KMS-11 (cell line): ENCODE results near the gene MEF2D.
A peak's percentile ranks its signal among the peaks of the same experiment; 100 is the strongest.

ENCODE experiments used
- H2AFZ ChIP-seq: fragments of 200-600 bp; sonication (generic); 2 replicates; pipeline ENCODE4 v1.6.1; 2016; ENCODE audit warnings: antibody characterized with exemption, mixed run types, low read depth
- H3K27ac ChIP-seq: fragments of 200-600 bp; sonication (generic); 2 replicates; pipeline ENCODE4 v1.6.1; 2016; ENCODE audit warnings: mild to moderate bottlenecking, mixed run types
- H3K27me3 ChIP-seq: fragments of 200-600 bp; sonication (generic); 2 replicates; pipeline ENCODE4 v1.6.1; 2017; ENCODE audit warnings: mild to moderate bottlenecking, low read depth, mixed run types, moderate library complexity; ENCODE audit not compliant: insufficient read depth
- H3K36me3 ChIP-seq: fragments of 200-600 bp; sonication (generic); 2 replicates; pipeline ENCODE4 v1.6.1; 2017; ENCODE audit warnings: mild to moderate bottlenecking, mixed run types; ENCODE audit not compliant: insufficient read depth
- H3K4me1 ChIP-seq: fragments of 200-600 bp; sonication (generic); 2 replicates; pipeline ENCODE4 v1.6.1; 2016; ENCODE audit warnings: mild to moderate bottlenecking, low read depth, mixed run types; ENCODE audit not compliant: poor library complexity, severe bottlenecking
- H3K4me2 ChIP-seq: fragments of 200-600 bp; sonication (generic); 2 replicates; pipeline ENCODE4 v1.7.0; 2016; ENCODE audit warnings: mild to moderate bottlenecking, mixed run types
- H3K4me3 ChIP-seq: fragments of 200-600 bp; sonication (generic); IDR thresholded peaks from 2 replicates; pipeline ENCODE4 v1.6.1; 2017; ENCODE audit warnings: low read depth, low read length, mixed read lengths; ENCODE audit not compliant: insufficient read depth
- H3K79me2 ChIP-seq: fragments of 200-600 bp; sonication (generic); 2 replicates; pipeline ENCODE4 v1.6.1; 2016; ENCODE audit warnings: low read depth, mixed run types; ENCODE audit not compliant: insufficient read depth
- H3K9ac ChIP-seq: fragments of 200-600 bp; sonication (generic); 2 replicates; pipeline ENCODE4 v1.6.1; 2016; ENCODE audit warnings: mild to moderate bottlenecking, mixed run types
- H4K20me1 ChIP-seq: fragments of 200-600 bp; sonication (generic); 2 replicates; pipeline ENCODE4 v1.6.1; 2016; ENCODE audit warnings: mild to moderate bottlenecking, mixed run types; ENCODE audit not compliant: insufficient read depth
- CTCF ChIP-seq: fragments of 200-600 bp; sonication (generic); conservative IDR thresholded peaks from 2 replicates; pipeline ENCODE4 v1.6.1; 2017; ENCODE audit warnings: low read depth, mild to moderate bottlenecking, antibody characterized with exemption, low read length, moderate library complexity, mixed read lengths

The MEF2D gene

GRCh38 chr1:156486421-156487344, 13.9 kb downstream of the MEF2D start:
- peak overlapping the region; percentile 99; the same call in 1 of the 2 replicates for H3K4me2 ChIP-seq
- peaks cover 39% of the 10 kb centered on the region for H4K20me1 ChIP-seq
- no peak overlapping the region for H2AFZ ChIP-seq
- TF ChIP-seq CTCF, result no peak
- no peaks in the 10 kb centered on the region for H3K27me3 ChIP-seq
- no peak overlapping the region for H3K4me3 ChIP-seq
- peaks cover 100% of the 10 kb centered on the region for H3K4me1 ChIP-seq
- no peak overlapping the region for H3K9ac ChIP-seq
- H3K27ac ChIP-seq, result peak overlapping the region; percentile 70; the same call in 1 of the 2 replicates
- peaks cover 97% of the 10 kb centered on the region for H3K79me2 ChIP-seq
- H3K36me3 ChIP-seq, result peaks cover 17% of the 10 kb centered on the region; the same call in 1 of the 2 replicates

GRCh38 chr1:156485984-156486383, 14.6 kb downstream of the MEF2D start:
- H2AFZ ChIP-seq, result no peak overlapping the region
- H3K79me2 ChIP-seq, result peaks cover 90% of the 10 kb centered on the region
- H3K4me1 ChIP-seq, result peaks cover 100% of the 10 kb centered on the region
- peak overlapping the region; percentile 1; the same call in 1 of the 2 replicates for H3K27ac ChIP-seq
- H3K4me3 ChIP-seq, result no peak overlapping the region
- peak overlapping the region; percentile 99; the same call in 1 of the 2 replicates for H3K4me2 ChIP-seq
- H3K27me3 ChIP-seq, result no peaks in the 10 kb centered on the region
- peaks cover 39% of the 10 kb centered on the region for H4K20me1 ChIP-seq
- peaks cover 24% of the 10 kb centered on the region; the same call in 1 of the 2 replicates for H3K36me3 ChIP-seq
- H3K9ac ChIP-seq, result no peak overlapping the region
- TF ChIP-seq CTCF, result no peak

GRCh38 chr1:156484480-156485058, 16.0 kb downstream of the MEF2D start:
- peaks cover 28% of the 10 kb centered on the region; the same call in 1 of the 2 replicates for H3K36me3 ChIP-seq
- no peak overlapping the region for H2AFZ ChIP-seq
- H3K79me2 ChIP-seq, result peaks cover 76% of the 10 kb centered on the region
- peaks cover 39% of the 10 kb centered on the region for H4K20me1 ChIP-seq
- TF ChIP-seq CTCF, result no peak
- H3K27me3 ChIP-seq, result no peaks in the 10 kb centered on the region
- peak overlapping the region; percentile 5; the same call in 1 of the 2 replicates for H3K4me2 ChIP-seq
- no peak overlapping the region for H3K9ac ChIP-seq
- H3K27ac ChIP-seq, result peak overlapping the region; percentile 10; the same call in 1 of the 2 replicates
- no peak overlapping the region for H3K4me3 ChIP-seq
- peaks cover 94% of the 10 kb centered on the region for H3K4me1 ChIP-seq

- peak overlapping the region; percentile 5; the same call in 1 of the 2 replicates for H3K4me2 ChIP-seq
- peaks cover 82% of the 10 kb centered on the region for H3K4me1 ChIP-seq
- H3K27ac ChIP-seq, result peak overlapping the region; percentile 10; the same call in 1 of the 2 replicates
- H3K27me3 ChIP-seq, result no peaks in the 10 kb centered on the region
- peaks cover 38% of the 10 kb centered on the region; the same call in 1 of the 2 replicates for H3K36me3 ChIP-seq
- H3K9ac ChIP-seq, result no peak overlapping the region
- H3K4me3 ChIP-seq, result no peak overlapping the region
- TF ChIP-seq CTCF, result no peak
- H2AFZ ChIP-seq, result no peak overlapping the region
- H4K20me1 ChIP-seq, result peaks cover 39% of the 10 kb centered on the region
- peaks cover 64% of the 10 kb centered on the region for H3K79me2 ChIP-seq
Observed at GRCh38 chr1:156483397-156483796, 17.2 kb downstream of the MEF2D start.
